Psoas muscle (tissue), 8 donors: ENCODE measurements around the gene PPP2R5A. TPM values are rescaled to one million over a fixed set of nuclear protein-coding genes. Genes with fewer than 3 reads are reported as not detected.
A peak's percentile ranks its signal among the peaks of the same experiment; 100 is the strongest.

Experiments used
- ATAC-seq, 4 donors: fragments of 200-7000 bp; cut with Tn5 transposase; one replicate each; pipeline ENCODE4 v1.9.1; 2020; ENCODE audit warnings: moderate library complexity in 3 of 4, mild to moderate bottlenecking in 2 of 4
- DNase-seq, 2 donors: peaks; one replicate each; pipeline ENCODE4 v3.0.0-alpha.2; 2020
- H3K27ac ChIP-seq: fragments of 200-600 bp; one replicate; pipeline ENCODE4 v1.8.0; 2022
- H3K27me3 ChIP-seq, 3 donors: fragments of 200-600 bp in 1 of 3; one replicate each; pipeline versions ENCODE4 v1.6.1 to v1.8.0; 2013 to 2022; ENCODE audit warnings: low read length in 2 of 3, mild to moderate bottlenecking in 2 of 3, moderate library complexity in 1 of 3; ENCODE audit not compliant: insufficient read depth in 3 of 3
- H3K36me3 ChIP-seq, 2 donors: fragments of 200-600 bp in 1 of 2; one replicate each; pipeline versions ENCODE4 v1.6.1 to v1.8.0; 2013 to 2022; ENCODE audit warnings: low read depth in 1 of 2, mild to moderate bottlenecking in 1 of 2, moderate library complexity in 1 of 2; ENCODE audit not compliant: insufficient read depth in 1 of 2
- H3K4me1 ChIP-seq: fragments of 200-600 bp; one replicate; pipeline ENCODE4 v1.8.0; 2022
- H3K4me3 ChIP-seq: fragments of 200-600 bp; one replicate; pipeline ENCODE4 v1.8.0; 2022; ENCODE audit warnings: mild to moderate bottlenecking
- H3K9me3 ChIP-seq: fragments of 200-600 bp; one replicate; pipeline ENCODE4 v1.8.0; 2022
- CTCF ChIP-seq: fragments of 200-600 bp; IDR thresholded peaks from one replicate; pipeline ENCODE4 v1.8.0; 2022; ENCODE audit warnings: antibody characterized with exemption
- WGBS, 3 donors: extraction: QIAGEN DNeasy Blood & Tissue Kit; methylation state at CpG; one replicate each; pipeline versions ENCODE4 v1.1.6 to v1.1.7; 2013; 5-methylcytosine and 5-hydroxymethylcytosine counted together
- intact Hi-C, 2 donors: fragments of 100-400 bp; cut with DNase I; formaldehyde crosslinking; loops; one replicate each; pipeline versions ENCODE4 v1.11.0 to v1.14.2; 2022
- polyA plus RNA-seq, 3 donors: library from polyadenylated mRNA; stranded (reverse); fragments of 200-250 nt; gene quantifications; one replicate each; pipeline ENCODE4 v1.2.3, GENCODE V29; 2013
- total RNA-seq, 4 donors: library from RNA; stranded (reverse); fragmentation: NEBNext Ultra II Directional in 2 of 4; extraction: Animal tissue kit (Norgen Biotek cat#: 25700) in 2 of 4; gene quantifications; one replicate each; pipeline versions ENCODE4 v1.2.1 to v1.2.4, GENCODE V29; 2021 to 2023
- donor health status: healthy with polysubstance abuse.
- donor health status: DM: no; HTN: no; CAD: no; lungs with moderate emphysema.
- donor health status: Bipolar disorder and iron deficiency.
- donor health status: healthy.
- donor health status: DM: yes; HTN: yes; CAD: no.
- donor health status: DM: no; HTN: no; CAD: no.
- donor health status: DM: no; HTN: no; CAD: no.
- donor health status: DM: yes; HTN: yes; CAD: no.

PPP2R5A gene
- total and polyA plus RNA-seq, 7 donors: 27.7 to 55.1 (median 29.7) TPM

GRCh38 chr1:212367474-212368072 is 82.4 kb downstream of the PPP2R5A start:
- peaks cover 3 to 33% of the 10 kb centered on the region in 2 donors for H3K36me3 ChIP-seq
- WGBS, 3 donors: 65 to 93% (median 75%) methylated on average over 2 of the region's 2 CpGs
- H3K4me3 ChIP-seq: no peak overlapping the region
- no peak for TF ChIP-seq CTCF
- H3K27me3 ChIP-seq: no peaks in the 10 kb centered on the region
- H3K27ac ChIP-seq: no peak overlapping the region
- DNase-seq (no peak), ATAC-seq (peak; percentile 8 to 47 (median 26))
- intact Hi-C loops: loop anchor here (2.0 to 5.0 kb wide), 5 partner anchors 85 to 305 kb away; no protein-coding TSS in a partner anchor
- H3K9me3 ChIP-seq: peaks cover under 1% of the 10 kb centered on the region
- H3K4me1 ChIP-seq: peaks cover 7% of the 10 kb centered on the region

- peaks cover 3 to 28% of the 10 kb centered on the region in 2 donors for H3K36me3 ChIP-seq
- H3K27ac ChIP-seq: no peak overlapping the region
- DNase-seq: no peak
- H3K27me3 ChIP-seq: no peaks in the 10 kb centered on the region
- peaks cover 7% of the 10 kb centered on the region for H3K4me1 ChIP-seq
- WGBS, 3 donors: 70 to 90% (median 81%) methylated on average over 3 of the region's 3 CpGs
- H3K9me3 ChIP-seq: peaks cover 5% of the 10 kb centered on the region
- H3K4me3 ChIP-seq: no peak overlapping the region
- ATAC-seq: peak; percentile 83 to 92 (median 84)
- intact Hi-C loops: loop anchor here (2.0 to 5.0 kb wide), 4 partner anchors 84 to 297 kb away; no protein-coding TSS in a partner anchor
- TF ChIP-seq CTCF: peak; percentile 74
These were observed 82.9 kb downstream of the PPP2R5A start for GRCh38 chr1:212368073-212368484.

GRCh38 chr1:212375986-212376385 is 90.8 kb downstream of the PPP2R5A start:
- TF ChIP-seq CTCF: no peak
- Histone ChIP-seq H3K36me3 (peaks cover 3 to 29% of the 10 kb centered on the region in 2 donors), H3K27me3 (no peaks in the 10 kb centered on the region), H3K4me1 (no peaks in the 10 kb centered on the region), H3K4me3 (no peak overlapping the region), H3K27ac (no peak overlapping the region), H3K9me3 (peaks cover 5% of the 10 kb centered on the region)
- 74 to 87% (median 75%) methylated on average over 5 of the region's 5 CpGs for WGBS, 3 donors
- no peak for DNase-seq
- ATAC-seq: no peak
- intact Hi-C loops: no loop called here

- intact Hi-C loops: no loop called here
- WGBS, 3 donors: 92 to 98% (median 95%) methylated on average over 3 of the region's 3 CpGs
- no peaks in the 10 kb centered on the region for H3K27me3 ChIP-seq
- H3K27ac ChIP-seq: no peak overlapping the region
- ATAC-seq (no peak), DNase-seq (no peak)
- H3K4me3 ChIP-seq: no peak overlapping the region
- peaks cover 3 to 29% of the 10 kb centered on the region in 2 donors for H3K36me3 ChIP-seq
- no peak for TF ChIP-seq CTCF
- H3K9me3 ChIP-seq: peaks cover 4% of the 10 kb centered on the region
- no peaks in the 10 kb centered on the region for H3K4me1 ChIP-seq
These were observed 92.4 kb downstream of the PPP2R5A start for GRCh38 chr1:212377644-212378043.

GRCh38 chr1:212379366-212379765 is 94.2 kb downstream of the PPP2R5A start:
- Histone ChIP-seq H3K4me3 (no peak overlapping the region), H3K36me3 (peaks cover 3 to 29% of the 10 kb centered on the region in 2 donors), H3K9me3 (no peaks in the 10 kb centered on the region), H3K27ac (no peak overlapping the region), H3K27me3 (no peaks in the 10 kb centered on the region), H3K4me1 (no peaks in the 10 kb centered on the region)
- intact Hi-C loops: no loop called here
- no peak for ATAC-seq
- no peak for DNase-seq
- TF ChIP-seq CTCF: no peak
- 97 to 100% (median 98%) methylated on average over 2 of the region's 2 CpGs for WGBS, 3 donors
